DOHH2 (cell line): ENCODE measurements around the gene SPRTN.

Experiments used
- EZH2phosphoT487 ChIP-seq: fragments of 200-600 bp; sonication (generic); IDR thresholded peaks from 2 replicates; pipeline ENCODE4 v1.6.1; 2017; ENCODE audit warnings: borderline replicate concordance, mild to moderate bottlenecking, antibody characterized with exemption, low read length, moderate library complexity, mixed read lengths
- TF ChIP-seq, protein P1 (sequence below): fragments of 200-600 bp; sonication (generic); IDR thresholded peaks from one replicate; pipeline ENCODE4 v1.5.1; 2014; ENCODE audit warnings: antibody characterized with exemption, mild to moderate bottlenecking, low read depth, low read length; ENCODE audit not compliant: poor library complexity, severe bottlenecking

DNA sequence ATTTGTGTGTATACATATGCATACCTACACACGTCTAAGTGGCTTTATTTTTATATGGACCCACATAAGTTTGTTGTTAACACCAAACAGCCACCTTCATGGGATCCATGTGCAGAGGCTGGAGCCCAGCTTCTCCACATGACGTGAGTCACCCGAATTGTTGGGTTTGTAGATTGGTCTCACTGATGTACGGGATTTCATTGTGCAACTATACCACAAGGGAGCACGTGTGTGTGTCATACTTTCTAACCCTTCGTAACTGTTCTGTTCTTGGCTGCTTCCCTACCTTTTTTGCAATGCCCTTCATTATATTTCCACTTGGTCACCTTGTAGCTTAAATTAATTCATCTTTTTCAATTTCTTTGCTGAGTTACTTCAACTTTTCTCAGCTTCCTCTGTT, 21.0 kb downstream of the SPRTN start:
- TF ChIP-seq, protein P1, sequence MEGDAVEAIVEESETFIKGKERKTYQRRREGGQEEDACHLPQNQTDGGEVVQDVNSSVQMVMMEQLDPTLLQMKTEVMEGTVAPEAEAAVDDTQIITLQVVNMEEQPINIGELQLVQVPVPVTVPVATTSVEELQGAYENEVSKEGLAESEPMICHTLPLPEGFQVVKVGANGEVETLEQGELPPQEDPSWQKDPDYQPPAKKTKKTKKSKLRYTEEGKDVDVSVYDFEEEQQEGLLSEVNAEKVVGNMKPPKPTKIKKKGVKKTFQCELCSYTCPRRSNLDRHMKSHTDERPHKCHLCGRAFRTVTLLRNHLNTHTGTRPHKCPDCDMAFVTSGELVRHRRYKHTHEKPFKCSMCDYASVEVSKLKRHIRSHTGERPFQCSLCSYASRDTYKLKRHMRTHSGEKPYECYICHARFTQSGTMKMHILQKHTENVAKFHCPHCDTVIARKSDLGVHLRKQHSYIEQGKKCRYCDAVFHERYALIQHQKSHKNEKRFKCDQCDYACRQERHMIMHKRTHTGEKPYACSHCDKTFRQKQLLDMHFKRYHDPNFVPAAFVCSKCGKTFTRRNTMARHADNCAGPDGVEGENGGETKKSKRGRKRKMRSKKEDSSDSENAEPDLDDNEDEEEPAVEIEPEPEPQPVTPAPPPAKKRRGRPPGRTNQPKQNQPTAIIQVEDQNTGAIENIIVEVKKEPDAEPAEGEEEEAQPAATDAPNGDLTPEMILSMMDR, result no peak
- TF ChIP-seq EZH2phosphoT487, result no peak
